Neural progenitor cell (in vitro differentiated cells): ENCODE data around the gene GRM8.

Experiments
- CTCF ChIP-seq: fragments of 200-600 bp; sonication (generic); IDR thresholded peaks from 2 replicates; pipeline ENCODE4 v1.5.1; 2017; ENCODE audit warnings: antibody characterized with exemption, mild to moderate bottlenecking
- EZH2 ChIP-seq: fragments of 200-600 bp; sonication (generic); IDR thresholded peaks from 2 replicates; pipeline ENCODE4 v1.6.1; 2017; ENCODE audit warnings: antibody characterized with exemption, mild to moderate bottlenecking, moderate library complexity

GRCh38 chr7:127266047-127266446 is 13.3 kb upstream of the GRM8 start:
- TF ChIP-seq CTCF = no peak
- TF ChIP-seq EZH2 = no peak
